K562 (cell line): Measurements from ENCODE around the gene JMJD1C. TPM values are rescaled to one million over a fixed set of nuclear protein-coding genes. Genes with fewer than 3 reads are reported as not detected.

Experiments
- CTCFL ChIP-seq: IDR thresholded peaks from 2 replicates; pipeline ENCODE4 v1.6.1; 2011; ENCODE audit warnings: borderline replicate concordance, low read depth, mild to moderate bottlenecking, moderate library complexity, low read length; ENCODE audit not compliant: insufficient read depth, poor library complexity, severe bottlenecking
- ELF1 ChIP-seq: fragments of 200-800 bp; sonication (Bioruptor generic); IDR thresholded peaks from 2 replicates; pipeline ENCODE4 v1.6.1; 2016; ENCODE audit warnings: missing genetic modification characterization, missing compliant biosample characterization
- EP400 ChIP-seq: fragments of 450-650 bp; IDR thresholded peaks from 2 replicates; pipeline ENCODE4 v1.6.1; 2017; ENCODE audit warnings: antibody characterized with exemption, mild to moderate bottlenecking, moderate library complexity
- ESRRA ChIP-seq: fragments of 450-650 bp; IDR thresholded peaks from 2 replicates; pipeline ENCODE4 v1.6.1; 2014; ENCODE audit warnings: low read depth, mild to moderate bottlenecking, moderate library complexity, borderline replicate concordance
- HDGF ChIP-seq: fragments of 450-650 bp; IDR thresholded peaks from 2 replicates; pipeline ENCODE4 v1.6.1; 2016
- HNRNPK ChIP-seq: fragments of 200-400 bp; formaldehyde crosslinking; IDR thresholded peaks from one replicate; pipeline ENCODE4 v1.6.1; 2018; ENCODE audit warnings: mild to moderate bottlenecking, low read depth, low read length; ENCODE audit not compliant: poor library complexity, severe bottlenecking
- HOXB6 ChIP-seq: fragments of 250-450 bp; sonication (Bioruptor Pico); IDR thresholded peaks from 2 replicates; pipeline ENCODE4 v1.5.1; 2022; ENCODE audit warnings: mild to moderate bottlenecking, borderline replicate concordance
- ILF3 ChIP-seq: fragments of 450-650 bp; IDR thresholded peaks from 2 replicates; pipeline ENCODE4 v1.6.1; 2018; ENCODE audit warnings: antibody characterized with exemption, mild to moderate bottlenecking, moderate library complexity, borderline replicate concordance
- IRF1 ChIP-seq: sonication (generic); formaldehyde crosslinking; IDR thresholded peaks from 2 replicates; pipeline ENCODE4 v1.8.0; 2022; ENCODE audit warnings: missing genetic modification reagents, mild to moderate bottlenecking, borderline replicate concordance
- MED1 ChIP-seq: sonication (generic); formaldehyde crosslinking; IDR thresholded peaks from 2 replicates; pipeline ENCODE4 v1.8.1; 2023; ENCODE audit warnings: missing genetic modification reagents, borderline replicate concordance
- NBN ChIP-seq: fragments of 450-650 bp; IDR thresholded peaks from 2 replicates; pipeline ENCODE4 v1.6.1; 2016; ENCODE audit warnings: low read depth, mild to moderate bottlenecking
- NFIC ChIP-seq: fragments of 450-650 bp; IDR thresholded peaks from 2 replicates; pipeline ENCODE4 v1.6.1; 2017; ENCODE audit warnings: mild to moderate bottlenecking, inconsistent platforms
- PHB2 ChIP-seq: fragments of 450-650 bp; IDR thresholded peaks from 2 replicates; pipeline ENCODE4 v1.6.1; 2017; ENCODE audit warnings: low read depth
- PYGO2 ChIP-seq: fragments of 450-650 bp; IDR thresholded peaks from 2 replicates; pipeline ENCODE4 v1.6.1; 2016; ENCODE audit warnings: mild to moderate bottlenecking, missing genetic modification characterization, moderate library complexity, missing compliant biosample characterization
- SP1 ChIP-seq: sonication (generic); formaldehyde crosslinking; IDR thresholded peaks from 2 replicates; pipeline ENCODE4 v1.8.1; 2022; ENCODE audit warnings: mild to moderate bottlenecking, missing genetic modification reagents
- THAP12 ChIP-seq: fragments of 250-450 bp; sonication (Bioruptor Pico); IDR thresholded peaks from 2 replicates; pipeline ENCODE4 v1.9.0; 2021; ENCODE audit warnings: mild to moderate bottlenecking, inconsistent platforms
- USF2 ChIP-seq: sonication (generic); formaldehyde crosslinking; IDR thresholded peaks from 2 replicates; pipeline ENCODE4 v1.5.0; 2020; ENCODE audit warnings: missing genetic modification reagents
- ZFP36 ChIP-seq: fragments of 150-350 bp; IDR thresholded peaks from 2 replicates; pipeline ENCODE4 v1.6.1; 2018; ENCODE audit warnings: low read length, low read depth; ENCODE audit not compliant: partially characterized antibody
- ZNF57 ChIP-seq: fragments of 450-650 bp; formaldehyde crosslinking; IDR thresholded peaks from 2 replicates; pipeline ENCODE4 v1.4.0; 2020; ENCODE audit warnings: mild to moderate bottlenecking, moderate library complexity
- polyA plus RNA-seq, 8 experiments: library from polyadenylated mRNA; depleted of rRNA in 4 of 8; stranded (reverse) in 5 of 8; unstranded in 3 of 8; fragments of >200 nt; fragmentation: Nextera tagmentation in 2 of 8; fragmentation: Illumina TruSeq in 1 of 8; extraction: Ambion mirVana in 2 of 8; extraction: Trizol in 1 of 8; gene quantifications; 2 replicates each; pipeline versions ENCODE4 v1.2.1 to v1.2.3, GENCODE V29; 2011 to 2014; ENCODE audit warnings: inconsistent platforms in 1 of 8, missing spikeins in 1 of 8
- total RNA-seq, 7 experiments: library from RNA; depleted of rRNA in 6 of 7; stranded (reverse); fragments of >200 nt in 6 of 7; fragmentation: Illumina TruSeq in 2 of 7; extraction: Trizol in 2 of 7; gene quantifications; 2 replicates each; pipeline versions ENCODE4 v1.2.1 to v1.2.3, GENCODE V29; 2011 to 2021; ENCODE audit warnings: low replicate concordance in 1 of 7

Gene JMJD1C
- total and polyA plus RNA-seq, 9 of the 15 experiments (the other 6 are each of a cell fraction or from before 2014, with no cell fraction given) = 25.3 to 68.0 (median 47.2) TPM

GRCh38 chr10:63133056-63133820, 332.5 kb downstream of the JMJD1C start, which contains the start of gene NRBF2 (continued):
- peak; percentile 98 for TF ChIP-seq CTCFL
- TF ChIP-seq NBN = peak; percentile 89; the same call in 1 of the 2 replicates
- 0 out of 2 replicates have a peak, but pooled peaks have one; percentile 9 for TF ChIP-seq IRF1 (CRISPR knock-in tag)
- 0 out of 2 replicates have a peak, but pooled peaks have one; percentile 33 for TF ChIP-seq NFIC
- TF ChIP-seq SP1 (CRISPR knock-in tag) = peak; percentile 99
- TF ChIP-seq HOXB6 (CRISPR knock-in tag) = no peak
- TF ChIP-seq ZNF57 (CRISPR knock-in tag) = no peak
- TF ChIP-seq EP400 = peak; percentile 83
- peak; percentile 91; the same call in 1 of the 2 replicates for TF ChIP-seq THAP12
- no peak for TF ChIP-seq ZFP36
- TF ChIP-seq MED1 (CRISPR knock-in tag) = no peak
- no peak for TF ChIP-seq ILF3
- TF ChIP-seq PHB2 = no peak
- TF ChIP-seq HDGF = no peak
- TF ChIP-seq HNRNPK = no peak
- peak; percentile 91 for TF ChIP-seq ESRRA
- TF ChIP-seq USF2 (CRISPR knock-in tag) = peak; percentile 98
- peak; percentile 87 for TF ChIP-seq ELF1 (tag)
- TF ChIP-seq PYGO2 (tag) = no peak
